Smooth muscle cell (in vitro differentiated cells): ENCODE data around the gene APOBEC3F. TPM values are rescaled to one million over a fixed set of nuclear protein-coding genes. Genes with fewer than 3 reads are reported as not detected.
"Not testable (repeated sequence)": the region's sequence is repeated elsewhere in the genome, so short reads cannot be mapped to it uniquely, and the experiment has no call there.

Experiments
- DNase-seq: peaks from one replicate; lab custom pipeline; 2025; ENCODE audit not compliant: unreplicated experiment; lab: John Stamatoyannopoulos, UW
- H2AFZ ChIP-seq: fragments of 200-600 bp; sonication (generic); 2 replicates; pipeline ENCODE4 v1.6.0; 2016; ENCODE audit warnings: antibody characterized with exemption, low read depth, mild to moderate bottlenecking
- H3F3A ChIP-seq: fragments of 200-600 bp; sonication (generic); 2 replicates; pipeline ENCODE4 v1.6.0; 2017; ENCODE audit warnings: antibody characterized with exemption, low read depth
- H3K27ac ChIP-seq: fragments of 200-600 bp; sonication (generic); 2 replicates; pipeline ENCODE4 v1.5.1; 2016; ENCODE audit warnings: low read depth, mild to moderate bottlenecking
- H3K27me3 ChIP-seq: fragments of 200-600 bp; sonication (generic); 2 replicates; pipeline ENCODE4 v1.6.1; 2016; ENCODE audit warnings: low read depth, mild to moderate bottlenecking
- H3K36me3 ChIP-seq: fragments of 200-600 bp; sonication (generic); 2 replicates; pipeline ENCODE4 v1.5.1; 2016; ENCODE audit warnings: low read depth
- H3K4me1 ChIP-seq: fragments of 200-600 bp; sonication (generic); 2 replicates; pipeline ENCODE4 v1.5.1; 2016; ENCODE audit warnings: low read depth
- H3K4me2 ChIP-seq: fragments of 200-600 bp; sonication (generic); 2 replicates; pipeline ENCODE4 v1.6.0; 2016; ENCODE audit warnings: mild to moderate bottlenecking
- H3K4me3 ChIP-seq: fragments of 200-600 bp; sonication (generic); 2 replicates; pipeline ENCODE4 v1.5.1; 2016; ENCODE audit warnings: mild to moderate bottlenecking
- H3K79me2 ChIP-seq: fragments of 200-600 bp; sonication (generic); 2 replicates; pipeline ENCODE4 v1.6.0; 2016; ENCODE audit warnings: low read depth, mild to moderate bottlenecking
- H3K9ac ChIP-seq: fragments of 200-600 bp; sonication (generic); 2 replicates; pipeline ENCODE4 v1.6.0; 2016; ENCODE audit warnings: low read depth
- H3K9me3 ChIP-seq: fragments of 200-600 bp; sonication (generic); replicated peaks from 2 replicates; pipeline ENCODE4 v1.5.1; 2016; ENCODE audit warnings: low read depth
- H4K20me1 ChIP-seq: fragments of 200-600 bp; sonication (generic); 2 replicates; pipeline ENCODE4 v1.6.0; 2016; ENCODE audit warnings: low read depth
- CTCF ChIP-seq: fragments of 200-600 bp; sonication (generic); IDR thresholded peaks from 2 replicates; pipeline ENCODE4 v1.5.1; 2017; ENCODE audit warnings: borderline replicate concordance, mild to moderate bottlenecking, antibody characterized with exemption; ENCODE audit not compliant: insufficient read depth, poor library complexity, severe bottlenecking
- WGBS: methylation state at CpG from one replicate; pipeline ENCODE4 v1.1.7; 2016; ENCODE audit warnings: low lambda C conversion rate; 5-methylcytosine and 5-hydroxymethylcytosine counted together
- polyA plus RNA-seq: library from polyadenylated mRNA; unstranded; fragments of >200 nt; fragmentation: Nextera tagmentation; extraction: Ambion mirVana; gene quantifications from 2 replicates; pipeline ENCODE4 v1.2.1, GENCODE V29; 2016
- total RNA-seq: library from RNA; depleted of rRNA; stranded (reverse); fragments of >200 nt; gene quantifications from 2 replicates; pipeline ENCODE4 v1.2.3, GENCODE V29; 2014

Gene APOBEC3F
- total and polyA plus RNA-seq, 2 experiments from 2014 or later, result 1.3 to 8.2 TPM

GRCh38 chr22:39016592-39016991, 24.1 kb upstream of the APOBEC3F start:
- Histone ChIP-seq H3K9me3 (no peaks in the 10 kb centered on the region), H3K36me3 (no peaks in the 10 kb centered on the region), H3K79me2 (peaks cover 6% of the 10 kb centered on the region), H2AFZ (no peak overlapping the region), H3K9ac (no peak overlapping the region), H3K27me3 (no peaks in the 10 kb centered on the region), H3K4me3 (no peak overlapping the region), H3K27ac (no peak overlapping the region), H3F3A (peaks cover 12% of the 10 kb centered on the region), H3K4me1 (peaks cover 18% of the 10 kb centered on the region), H4K20me1 (no peaks in the 10 kb centered on the region), H3K4me2 (no peak overlapping the region)
- no peak for DNase-seq
- TF ChIP-seq CTCF, result no peak
- WGBS, result 96% methylated on average over 13 of the region's 13 CpGs

- H3K4me3 ChIP-seq, result no peak overlapping the region
- TF ChIP-seq CTCF, result no peak
- peaks cover 18% of the 10 kb centered on the region for H3K4me1 ChIP-seq
- WGBS, result 76% methylated on average over 18 of the region's 18 CpGs
- H3K36me3 ChIP-seq, result no peaks in the 10 kb centered on the region
- no peaks in the 10 kb centered on the region for H4K20me1 ChIP-seq
- no peak overlapping the region for H2AFZ ChIP-seq
- no peak overlapping the region for H3K4me2 ChIP-seq
- H3K27ac ChIP-seq, result no peak overlapping the region
- peaks cover 6% of the 10 kb centered on the region for H3K79me2 ChIP-seq
- no peak for DNase-seq
- no peaks in the 10 kb centered on the region for H3K27me3 ChIP-seq
- no peak overlapping the region for H3K9ac ChIP-seq
- peaks cover 12% of the 10 kb centered on the region for H3F3A ChIP-seq
- H3K9me3 ChIP-seq, result no peaks in the 10 kb centered on the region
These were observed 22.9 kb upstream of the APOBEC3F start for GRCh38 chr22:39017596-39018365.

GRCh38 chr22:39020021-39020651, 20.5 kb upstream of the APOBEC3F start:
- DNase-seq, H3K9me3 ChIP-seq, H2AFZ ChIP-seq, H3K9ac ChIP-seq, H3K4me1 ChIP-seq, H3K79me2 ChIP-seq, H4K20me1 ChIP-seq, H3K27me3 ChIP-seq, H3K36me3 ChIP-seq, H3K27ac ChIP-seq: not testable (repeated sequence)
- Histone ChIP-seq H3F3A (peaks cover 12% of the 10 kb centered on the region), H3K4me2 (peak overlapping the region; percentile 80), H3K4me3 (peak overlapping the region; percentile 24)
- 42% methylated on average over 15 of the region's 15 CpGs for WGBS

GRCh38 chr22:39021552-39022250, 19.0 kb upstream of the APOBEC3F start:
- Histone ChIP-seq H3K4me1 (no peaks in the 10 kb centered on the region), H3K9me3 (no peaks in the 10 kb centered on the region), H3K27ac (peak overlapping the region; percentile 52), H3K27me3 (no peaks in the 10 kb centered on the region), H4K20me1 (no peaks in the 10 kb centered on the region), H3K9ac (no peak overlapping the region), H3F3A (peaks cover 12% of the 10 kb centered on the region), H2AFZ (no peak overlapping the region), H3K36me3 (no peaks in the 10 kb centered on the region), H3K4me2 (peak overlapping the region; percentile 80), H3K79me2 (no peaks in the 10 kb centered on the region), H3K4me3 (no peak overlapping the region)
- no peak for DNase-seq
- WGBS, result 75% methylated on average over 7 of the region's 9 CpGs
- TF ChIP-seq CTCF, result no peak
